Type B pancreatic cell (in vitro differentiated cells): ENCODE data around the gene DRAXIN. TPM values are rescaled to one million over a fixed set of nuclear protein-coding genes. Genes with fewer than 3 reads are reported as not detected.

Source experiments
- DNase-seq: peaks from one replicate; pipeline ENCODE4 v3.0.0; 2021; ENCODE audit warnings: mixed read lengths; ENCODE audit not compliant: unreplicated experiment; ENCODE audit errors: extremely low spot score
- H3K27ac Mint-ChIP-seq: 2 replicates; pipeline ENCODE4 v1.8.0; 2021; ENCODE audit warnings: mild to moderate bottlenecking, mixed read lengths
- H3K27me3 Mint-ChIP-seq: 2 replicates; pipeline ENCODE4 v1.8.0; 2021; ENCODE audit warnings: mixed read lengths
- H3K36me3 Mint-ChIP-seq: 2 replicates; pipeline ENCODE4 v1.8.0; 2021; ENCODE audit warnings: mixed read lengths
- H3K4me1 Mint-ChIP-seq: one replicate; pipeline ENCODE4 v1.8.0; 2021; ENCODE audit warnings: mixed read lengths; ENCODE audit not compliant: unreplicated experiment
- H3K4me3 Mint-ChIP-seq: 2 replicates; pipeline ENCODE4 v1.8.0; 2021; ENCODE audit warnings: mild to moderate bottlenecking, mixed read lengths
- H3K9me3 Mint-ChIP-seq: 2 replicates; pipeline ENCODE4 v1.8.0; 2021; ENCODE audit warnings: mixed read lengths
- CTCF ChIP-seq: fragments of 200-600 bp; sonication (generic); conservative IDR thresholded peaks from 2 replicates; pipeline ENCODE4 v1.5.0; 2021; ENCODE audit warnings: antibody characterized with exemption, mild to moderate bottlenecking
- total RNA-seq: library from RNA; stranded (reverse); gene quantifications from 2 replicates; pipeline ENCODE4 v1.2.1, GENCODE V29; 2021; ENCODE audit warnings: low replicate concordance

Gene DRAXIN
- total RNA-seq, 1 donor from 2014 or later: 13.5 TPM

- Mint-ChIP-seq H3K27me3 (peaks cover 33% of the 10 kb centered on the region), H3K4me3 (peak overlapping the region; percentile 82), H3K27ac (no peak overlapping the region), H3K9me3 (no peaks in the 10 kb centered on the region), H3K36me3 (no peaks in the 10 kb centered on the region), H3K4me1 (peaks cover 21% of the 10 kb centered on the region)
- no peak for TF ChIP-seq CTCF
- DNase-seq: no peak
Observed at GRCh38 chr1:11693024-11693590, 1.6 kb downstream of the DRAXIN start.

- no peak for TF ChIP-seq CTCF
- Mint-ChIP-seq H3K4me3 (peak overlapping the region; percentile 82), H3K36me3 (no peaks in the 10 kb centered on the region), H3K9me3 (no peaks in the 10 kb centered on the region), H3K27me3 (peaks cover 36% of the 10 kb centered on the region), H3K27ac (peak overlapping the region; percentile 14), H3K4me1 (peaks cover 21% of the 10 kb centered on the region)
- DNase-seq: no peak
Observed at GRCh38 chr1:11693917-11694316, 2.4 kb downstream of the DRAXIN start.

GRCh38 chr1:11695861-11696260, 4.4 kb downstream of the DRAXIN start:
- Mint-ChIP-seq H3K4me1 (peaks cover 16% of the 10 kb centered on the region), H3K4me3 (no peak overlapping the region), H3K27ac (no peak overlapping the region), H3K36me3 (no peaks in the 10 kb centered on the region), H3K9me3 (no peaks in the 10 kb centered on the region), H3K27me3 (peaks cover 26% of the 10 kb centered on the region)
- TF ChIP-seq CTCF: no peak
- DNase-seq: no peak

GRCh38 chr1:11697188-11697892, 5.8 kb downstream of the DRAXIN start:
- H3K4me1 Mint-ChIP-seq: peaks cover 22% of the 10 kb centered on the region
- H3K27me3 Mint-ChIP-seq: peaks cover 22% of the 10 kb centered on the region
- no peak overlapping the region for H3K27ac Mint-ChIP-seq
- no peak overlapping the region for H3K4me3 Mint-ChIP-seq
- no peaks in the 10 kb centered on the region for H3K9me3 Mint-ChIP-seq
- DNase-seq: no peak
- no peaks in the 10 kb centered on the region for H3K36me3 Mint-ChIP-seq
- TF ChIP-seq CTCF: no peak

GRCh38 chr1:11697893-11698210, 6.3 kb downstream of the DRAXIN start:
- H3K36me3 Mint-ChIP-seq: no peaks in the 10 kb centered on the region
- no peaks in the 10 kb centered on the region for H3K9me3 Mint-ChIP-seq
- TF ChIP-seq CTCF: no peak
- H3K27me3 Mint-ChIP-seq: peaks cover 17% of the 10 kb centered on the region
- peaks cover 21% of the 10 kb centered on the region for H3K4me1 Mint-ChIP-seq
- no peak overlapping the region for H3K27ac Mint-ChIP-seq
- no peak for DNase-seq
- no peak overlapping the region for H3K4me3 Mint-ChIP-seq
